Measurements from ENCODE around the gene PACSIN2. TPM values are rescaled to one million over a fixed set of nuclear protein-coding genes. Genes with fewer than 3 reads are reported as not detected.

The PACSIN2 gene
- total and polyA plus RNA-seq, 8 donors, result 45.1 to 109 (median 95.4) TPM

GRCh38 chr22:42967005-42967404 is 47.9 kb downstream of the PACSIN2 start:
- no peak for FAIRE-seq
- H3K4me1 ChIP-seq, result peaks cover 3 to 12% (median 9%) of the 10 kb centered on the region in 3 donors
- no peaks in the 10 kb centered on the region for H3K36me3 ChIP-seq
- H3K27ac ChIP-seq, result no peak overlapping the region
- TF ChIP-seq CTCF (IDR thresholded peaks at IDR 0.05), result no peak
- 74 to 79% methylated on average over 8 of the region's 8 CpGs for WGBS, 2 donors
- ATAC-seq, result no peak
- no peak for DNase-seq
- H3K9me3 ChIP-seq, result no peaks in the 10 kb centered on the region
- no peak overlapping the region for H3K4me3 ChIP-seq
- intact Hi-C loops (cut with DNase I), result no loop called here
- no peaks in the 10 kb centered on the region for H3K27me3 ChIP-seq

- no peaks in the 10 kb centered on the region for H3K27me3 ChIP-seq
- WGBS, 2 donors, result 93% methylated on average over 1 of the region's 1 CpG
- no peak for TF ChIP-seq CTCF (IDR thresholded peaks at IDR 0.05)
- no peaks in the 10 kb centered on the region for H3K9me3 ChIP-seq
- no peak overlapping the region for H3K4me3 ChIP-seq
- FAIRE-seq, result no peak
- H3K27ac ChIP-seq, result no peak overlapping the region
- no peak for ATAC-seq
- peaks cover 3 to 17% (median 14%) of the 10 kb centered on the region in 3 donors for H3K4me1 ChIP-seq
- DNase-seq, result no peak
- H3K36me3 ChIP-seq, result no peaks in the 10 kb centered on the region
- intact Hi-C loops (cut with DNase I), result no loop called here
Measured at GRCh38 chr22:42966497-42966896, 48.5 kb downstream of the PACSIN2 start.

GRCh38 chr22:42964994-42965699 is 49.8 kb downstream of the PACSIN2 start:
- Histone ChIP-seq H3K4me3 (no peak overlapping the region), H3K36me3 (no peaks in the 10 kb centered on the region), H3K9me3 (no peaks in the 10 kb centered on the region), H3K27me3 (no peaks in the 10 kb centered on the region), H3K4me1 (peaks cover 9 to 31% (median 23%) of the 10 kb centered on the region in 3 donors), H3K27ac (peak overlapping the region in 1 of 4 donors; percentile 21)
- no peak for TF ChIP-seq CTCF (IDR thresholded peaks at IDR 0.05)
- FAIRE-seq (no peak), ATAC-seq (no peak), DNase-seq (no peak)
- WGBS, 2 donors, result 68 to 87% methylated on average over 6 of the region's 6 CpGs
- intact Hi-C loops (cut with DNase I), result no loop called here

GRCh38 chr22:42963231-42963595 is 51.7 kb downstream of the PACSIN2 start:
- ATAC-seq (no peak), FAIRE-seq (no peak), DNase-seq (no peak)
- no peaks in the 10 kb centered on the region for H3K36me3 ChIP-seq
- peak overlapping the region in 2 of 4 donors; percentile 6 to 42 for H3K27ac ChIP-seq
- H3K4me1 ChIP-seq, result peaks cover 26 to 49% (median 42%) of the 10 kb centered on the region in 3 donors
- intact Hi-C loops (cut with DNase I), result no loop called here
- no peaks in the 10 kb centered on the region for H3K9me3 ChIP-seq
- H3K27me3 ChIP-seq, result no peaks in the 10 kb centered on the region
- TF ChIP-seq CTCF (IDR thresholded peaks at IDR 0.05), result no peak
- H3K4me3 ChIP-seq, result no peak overlapping the region
- 79 to 90% methylated on average over 9 of the region's 9 CpGs for WGBS, 2 donors

Data from pancreas (tissue), 10 donors.